Esophagus squamous epithelium (tissue), 4 donors: ENCODE data around the gene HK2.

Experiments used
- POLR2A ChIP-seq, 4 donors: fragments of 450-650 bp; IDR thresholded peaks; one replicate each; pipeline ENCODE4 v1.6.1; 2017; ENCODE audit warnings: antibody characterized with exemption in 4 of 4, mild to moderate bottlenecking in 4 of 4, moderate library complexity in 3 of 4
- TF ChIP-seq, protein P1 (sequence below), 6 experiments: fragments of 450-650 bp in 4 of 6; fragments of 200-600 bp in 2 of 6; sonication (generic) in 2 of 6; IDR thresholded peaks; one replicate each; pipeline ENCODE4 v1.5.1; 2016 to 2019; ENCODE audit warnings: antibody characterized with exemption in 6 of 6, mild to moderate bottlenecking in 4 of 6, moderate library complexity in 4 of 6

GRCh38 chr2:74864728-74865722 lies 31.1 kb downstream of the HK2 start:
- TF ChIP-seq, protein P1, sequence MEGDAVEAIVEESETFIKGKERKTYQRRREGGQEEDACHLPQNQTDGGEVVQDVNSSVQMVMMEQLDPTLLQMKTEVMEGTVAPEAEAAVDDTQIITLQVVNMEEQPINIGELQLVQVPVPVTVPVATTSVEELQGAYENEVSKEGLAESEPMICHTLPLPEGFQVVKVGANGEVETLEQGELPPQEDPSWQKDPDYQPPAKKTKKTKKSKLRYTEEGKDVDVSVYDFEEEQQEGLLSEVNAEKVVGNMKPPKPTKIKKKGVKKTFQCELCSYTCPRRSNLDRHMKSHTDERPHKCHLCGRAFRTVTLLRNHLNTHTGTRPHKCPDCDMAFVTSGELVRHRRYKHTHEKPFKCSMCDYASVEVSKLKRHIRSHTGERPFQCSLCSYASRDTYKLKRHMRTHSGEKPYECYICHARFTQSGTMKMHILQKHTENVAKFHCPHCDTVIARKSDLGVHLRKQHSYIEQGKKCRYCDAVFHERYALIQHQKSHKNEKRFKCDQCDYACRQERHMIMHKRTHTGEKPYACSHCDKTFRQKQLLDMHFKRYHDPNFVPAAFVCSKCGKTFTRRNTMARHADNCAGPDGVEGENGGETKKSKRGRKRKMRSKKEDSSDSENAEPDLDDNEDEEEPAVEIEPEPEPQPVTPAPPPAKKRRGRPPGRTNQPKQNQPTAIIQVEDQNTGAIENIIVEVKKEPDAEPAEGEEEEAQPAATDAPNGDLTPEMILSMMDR (IDR thresholded peaks at IDR 0.05) = no peak
- TF ChIP-seq POLR2A (IDR thresholded peaks at IDR 0.05) = no peak
